NOMO-1 treated with DMSO at 0.1 percent for 48 hours (cell line): ENCODE results near the gene MCTP1.
"Not testable (repeated sequence)": the region's sequence is repeated elsewhere in the genome, so short reads cannot be mapped to it uniquely, and the experiment has no call there.

Source experiments
- DNase-seq: peaks from one replicate; lab custom pipeline; 2025; ENCODE audit not compliant: unreplicated experiment; lab: John Stamatoyannopoulos, UW

MCTP1 gene

GRCh38 chr5:95256446-95256845 is 28.4 kb downstream of the MCTP1 start:
- DNase-seq, result no peak

DNA sequence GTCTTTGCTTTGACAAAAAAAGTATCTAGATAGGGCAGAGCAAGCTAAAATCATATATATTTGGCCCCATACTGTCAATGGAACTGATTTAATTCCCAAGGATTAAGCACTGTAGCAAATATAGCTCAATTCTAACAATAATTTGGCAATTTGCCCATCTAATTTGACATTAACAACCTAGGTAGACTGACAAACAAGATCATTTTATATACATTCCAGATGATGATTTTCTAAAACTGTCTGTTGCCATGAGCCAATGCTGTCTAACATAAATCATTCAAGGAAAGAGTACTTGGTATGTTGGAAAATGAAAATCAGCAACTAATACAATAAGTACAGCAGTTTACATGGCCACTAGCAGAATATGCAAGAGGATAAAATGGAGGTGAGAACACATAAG is 32.1 kb downstream of the MCTP1 start:
- DNase-seq, result no peak

- no peak for DNase-seq
Observed at GRCh38 chr5:95251185-95251584, 33.7 kb downstream of the MCTP1 start.

- no peak for DNase-seq
Observed at GRCh38 chr5:95244479-95244878, 40.4 kb downstream of the MCTP1 start.

GRCh38 chr5:95241635-95242034 is 43.3 kb downstream of the MCTP1 start:
- DNase-seq, result peak; percentile 71

GRCh38 chr5:95241161-95241560 is 43.7 kb downstream of the MCTP1 start:
- DNase-seq, result no peak

- peak; percentile 42 for DNase-seq
Observed at GRCh38 chr5:95238560-95239325, 46.2 kb downstream of the MCTP1 start.

- DNase-seq, result no peak
Observed at GRCh38 chr5:95237324-95237723, 47.6 kb downstream of the MCTP1 start.

DNA sequence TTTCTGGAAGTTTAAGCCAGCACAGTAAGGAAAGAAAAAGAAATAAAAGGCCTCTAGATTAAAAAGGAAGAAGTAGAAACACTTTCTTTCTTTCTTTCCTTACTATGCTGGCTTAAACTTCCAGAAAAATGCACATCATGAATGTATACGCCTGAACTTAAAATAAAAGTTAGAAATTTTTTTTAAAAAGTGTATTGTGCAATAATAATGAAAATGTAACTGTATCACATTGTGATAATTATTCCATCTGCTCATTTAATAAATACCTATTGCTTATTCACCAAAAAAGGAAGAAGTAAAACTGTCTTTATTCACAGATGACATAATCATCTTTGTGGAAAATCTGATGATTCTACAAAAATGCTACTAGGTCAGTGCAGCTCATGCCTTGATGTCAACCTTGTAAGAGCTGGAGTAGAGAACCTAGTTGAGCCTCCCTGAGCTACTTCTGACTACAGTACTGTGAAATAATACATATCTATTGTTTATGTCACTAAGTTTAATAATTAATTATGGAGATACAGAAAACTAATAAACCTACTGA is 49.4 kb downstream of the MCTP1 start:
- no peak for DNase-seq

DNA sequence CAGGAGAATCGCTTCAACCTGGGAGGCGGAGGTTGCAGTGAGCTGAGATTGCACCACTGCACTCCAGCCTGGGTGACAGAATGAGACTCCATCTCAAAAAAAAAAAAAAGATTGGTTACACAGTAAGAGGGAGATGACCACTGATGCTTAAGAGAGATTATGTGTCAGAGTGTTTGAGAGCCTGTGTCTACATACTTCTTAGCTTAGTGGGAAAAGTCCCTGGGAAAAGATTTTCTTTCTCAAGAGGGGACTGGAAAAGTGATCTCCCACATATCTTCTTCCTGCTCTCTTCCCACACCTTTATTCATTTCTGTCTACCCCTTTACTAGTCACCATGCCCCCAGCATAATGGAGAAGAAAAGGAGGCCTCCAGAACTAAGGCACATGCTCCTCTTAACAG is 55.2 kb downstream of the MCTP1 start:
- no peak for DNase-seq

GRCh38 chr5:95224701-95225459 is 60.0 kb downstream of the MCTP1 start:
- DNase-seq, result no peak

GRCh38 chr5:95223566-95224258 is 61.2 kb downstream of the MCTP1 start:
- DNase-seq, result no peak

- no peak for DNase-seq
Observed at GRCh38 chr5:95222836-95223235, 62.1 kb downstream of the MCTP1 start.

DNA sequence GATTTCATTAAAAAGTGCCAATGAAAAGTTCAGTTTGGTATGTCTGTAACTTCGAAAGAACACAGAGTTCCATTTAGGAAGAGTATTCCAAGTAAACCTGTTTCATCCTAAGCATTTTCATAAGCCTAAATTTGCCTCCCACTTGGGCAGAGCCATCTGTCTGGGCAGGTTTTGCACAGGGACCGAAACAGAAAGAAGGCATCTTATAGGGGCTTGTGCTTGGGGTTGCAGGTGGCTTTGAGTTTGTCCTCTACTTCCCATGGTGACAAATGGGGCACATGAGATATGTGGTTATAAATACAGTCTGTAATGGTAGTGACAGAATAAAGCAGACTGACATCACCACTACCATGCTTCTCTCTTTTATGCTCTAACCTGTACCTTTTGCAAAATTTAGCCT is 63.7 kb downstream of the MCTP1 start:
- DNase-seq, result no peak

DNA sequence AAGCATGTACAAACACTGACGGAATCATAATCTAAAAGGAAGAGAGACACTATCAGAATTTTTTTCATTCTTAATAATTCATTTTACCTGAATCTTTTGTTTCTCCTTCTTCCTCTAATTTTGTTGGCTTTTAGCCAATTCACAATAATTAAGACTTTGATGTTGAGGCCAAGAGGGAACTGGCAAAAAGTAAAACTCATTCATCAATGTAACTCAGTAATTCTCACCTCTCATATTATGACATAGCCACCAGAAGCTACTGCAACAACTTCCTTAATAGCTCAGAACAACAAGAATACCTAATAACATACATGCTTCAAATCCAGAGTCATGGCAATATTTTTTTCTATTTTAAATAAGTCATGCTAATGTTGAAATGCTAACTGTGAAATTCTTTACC is 64.5 kb downstream of the MCTP1 start:
- peak; percentile 46 for DNase-seq

DNA sequence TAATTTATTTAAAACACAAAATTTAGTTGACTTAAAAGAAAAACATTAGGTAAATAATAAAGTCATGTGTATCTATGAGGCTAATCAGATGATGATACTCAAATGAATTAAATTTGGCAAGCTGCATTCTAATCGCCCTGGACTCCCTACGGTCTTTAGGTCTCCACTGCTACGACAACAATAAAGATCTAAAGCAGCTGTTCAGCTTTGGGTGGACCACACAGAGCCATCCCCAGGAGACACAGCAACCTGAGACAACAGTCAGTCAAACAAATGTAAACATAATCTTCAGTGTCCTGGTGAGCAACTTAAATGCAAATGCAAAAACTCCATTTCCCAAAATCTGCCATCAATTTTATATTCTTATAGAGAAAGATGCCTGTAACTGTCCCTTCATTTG is 65.5 kb downstream of the MCTP1 start:
- no peak for DNase-seq

GRCh38 chr5:95217881-95218280 is 67.0 kb downstream of the MCTP1 start:
- no peak for DNase-seq

GRCh38 chr5:95217351-95217750 is 67.5 kb downstream of the MCTP1 start:
- no peak for DNase-seq

GRCh38 chr5:95216136-95216955 is 68.5 kb downstream of the MCTP1 start:
- no peak for DNase-seq

DNA sequence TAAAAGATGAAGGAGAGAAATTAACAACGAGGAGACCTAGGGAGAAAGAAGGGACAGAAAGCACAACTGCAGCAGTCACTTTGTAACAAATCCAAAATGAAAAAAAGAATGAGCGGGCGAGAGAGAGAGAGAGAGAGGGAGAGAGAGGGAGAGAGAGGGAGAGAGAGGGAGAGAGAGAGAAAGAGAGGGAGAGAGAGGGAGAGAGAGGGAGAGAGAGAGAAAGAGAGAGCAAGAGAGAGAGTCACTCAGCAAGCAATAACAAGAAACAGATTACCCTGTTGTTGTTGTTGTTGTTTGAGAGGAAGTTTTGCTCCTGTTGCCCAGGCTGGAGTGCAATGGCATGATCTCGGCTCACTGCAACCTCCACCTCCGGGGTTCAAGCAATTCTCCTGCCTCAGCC is 77.1 kb downstream of the MCTP1 start:
- not testable (repeated sequence) for DNase-seq

DNA sequence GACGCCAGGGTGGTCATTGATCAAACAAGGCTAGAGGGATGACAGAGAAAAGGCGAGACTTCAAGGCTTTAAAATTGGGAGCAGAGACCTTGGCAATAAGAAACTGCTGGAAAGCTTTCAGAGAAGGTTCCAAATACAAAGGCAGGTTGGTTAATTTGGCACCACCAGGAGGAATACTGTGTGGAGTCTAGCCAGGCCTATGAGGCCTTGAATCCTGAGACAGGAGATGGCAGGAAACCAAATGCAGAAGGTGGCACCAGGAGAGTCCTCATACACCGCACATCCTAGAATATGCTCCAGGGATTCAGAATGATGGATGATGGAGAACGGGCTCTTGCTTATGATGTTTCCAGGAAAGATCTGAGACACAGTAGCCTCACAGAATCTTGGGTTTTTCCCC is 90.0 kb downstream of the MCTP1 start:
- DNase-seq, result no peak
